Measurements from ENCODE around the gene UNG. TPM values are rescaled to one million over a fixed set of nuclear protein-coding genes. Genes with fewer than 3 reads are reported as not detected.

UNG gene
- total RNA-seq, 2 donors from 2014 or later = 9.1 to 11.0 TPM

GRCh38 chr12:109064143-109064542, 33.3 kb upstream of the UNG start:
- ATAC-seq (ENCODE audit: insufficient number of reproducible peaks, low FRiP score, low read depth) = no peak
- H3K27me3 ChIP-seq (replicated peaks; ENCODE audit: insufficient read depth) = no peaks in the 10 kb centered on the region
- peaks cover 24% of the 10 kb centered on the region for H3K36me3 ChIP-seq
- TF ChIP-seq CTCF (IDR thresholded peaks at IDR 0.05) = no peak
- H3K27ac ChIP-seq = no peak overlapping the region
- H3K9me3 ChIP-seq = no peaks in the 10 kb centered on the region
- DNase-seq (ENCODE audit: low spot score) = no peak
- no peak overlapping the region for H3K4me3 ChIP-seq
- no peaks in the 10 kb centered on the region for H3K4me1 ChIP-seq (ENCODE audit: control insufficient read depth in 1 of 2, low read depth in 2 of 2)

GRCh38 chr12:109065154-109065852, 32.1 kb upstream of the UNG start:
- no peak for TF ChIP-seq CTCF (IDR thresholded peaks at IDR 0.05)
- ATAC-seq (ENCODE audit: insufficient number of reproducible peaks, low FRiP score, low read depth) (no peak), DNase-seq (ENCODE audit: low spot score) (no peak)
- H3K27ac ChIP-seq = no peak overlapping the region
- peaks cover 32% of the 10 kb centered on the region for H3K36me3 ChIP-seq
- no peaks in the 10 kb centered on the region for H3K9me3 ChIP-seq
- no peaks in the 10 kb centered on the region for H3K27me3 ChIP-seq (replicated peaks; ENCODE audit: insufficient read depth)
- no peaks in the 10 kb centered on the region for H3K4me1 ChIP-seq (ENCODE audit: control insufficient read depth in 1 of 2, low read depth in 2 of 2)
- no peak overlapping the region for H3K4me3 ChIP-seq

GRCh38 chr12:109065853-109066193, 31.6 kb upstream of the UNG start:
- no peak for ATAC-seq (ENCODE audit: insufficient number of reproducible peaks, low FRiP score, low read depth)
- no peak overlapping the region for H3K27ac ChIP-seq
- H3K9me3 ChIP-seq = no peaks in the 10 kb centered on the region
- no peaks in the 10 kb centered on the region for H3K4me1 ChIP-seq (ENCODE audit: control insufficient read depth in 1 of 2, low read depth in 2 of 2)
- no peak for DNase-seq (ENCODE audit: low spot score)
- H3K27me3 ChIP-seq (replicated peaks; ENCODE audit: insufficient read depth) = no peaks in the 10 kb centered on the region
- peaks cover 36% of the 10 kb centered on the region for H3K36me3 ChIP-seq
- no peak overlapping the region for H3K4me3 ChIP-seq
- no peak for TF ChIP-seq CTCF (IDR thresholded peaks at IDR 0.05)

- peaks cover 48% of the 10 kb centered on the region for H3K36me3 ChIP-seq
- TF ChIP-seq CTCF (IDR thresholded peaks at IDR 0.05) = no peak
- H3K27ac ChIP-seq = no peak overlapping the region
Measured at GRCh38 chr12:109069307-109070271, 27.8 kb upstream of the UNG start.

DNA sequence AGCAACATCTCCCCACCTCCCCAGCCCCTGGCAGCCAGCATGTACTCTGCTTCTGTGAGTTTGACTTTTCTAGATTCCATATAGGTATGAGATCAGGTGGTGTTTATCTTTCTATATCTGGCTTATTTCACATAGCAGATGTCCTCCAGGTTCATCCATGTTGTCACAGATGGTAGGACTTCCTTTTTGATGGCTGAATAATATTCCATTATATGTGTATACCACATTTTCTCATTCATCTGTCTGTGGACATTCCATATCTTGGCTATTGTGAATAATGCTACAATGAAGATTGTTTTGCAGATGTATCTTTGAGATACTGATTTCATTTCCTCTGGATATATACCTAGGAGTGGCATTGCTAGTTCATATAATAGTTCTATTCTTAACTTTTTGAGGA, 22.5 kb upstream of the UNG start:
- ATAC-seq (ENCODE audit: insufficient number of reproducible peaks, low FRiP score, low read depth) (no peak), DNase-seq (ENCODE audit: low spot score) (no peak)
- no peak for TF ChIP-seq CTCF (IDR thresholded peaks at IDR 0.05)
- no peak overlapping the region for H3K27ac ChIP-seq
- H3K4me3 ChIP-seq = no peak overlapping the region
- H3K9me3 ChIP-seq = no peaks in the 10 kb centered on the region
- H3K4me1 ChIP-seq (ENCODE audit: control insufficient read depth in 1 of 2, low read depth in 2 of 2) = no peaks in the 10 kb centered on the region
- peaks cover 32% of the 10 kb centered on the region for H3K36me3 ChIP-seq
- no peaks in the 10 kb centered on the region for H3K27me3 ChIP-seq (replicated peaks; ENCODE audit: insufficient read depth)

More at GRCh38 chr12:109069307-109070271, 27.8 kb upstream of the UNG start:
- Histone ChIP-seq H3K9me3 (no peaks in the 10 kb centered on the region), H3K4me1 (ENCODE audit: control insufficient read depth in 1 of 2, low read depth in 2 of 2) (no peaks in the 10 kb centered on the region), H3K27me3 (replicated peaks; ENCODE audit: insufficient read depth) (no peaks in the 10 kb centered on the region), H3K4me3 (no peak overlapping the region)
- DNase-seq (ENCODE audit: low spot score) (no peak), ATAC-seq (ENCODE audit: insufficient number of reproducible peaks, low FRiP score, low read depth) (no peak)

Data from thoracic aorta (tissue), 2 donors.